Measurements from ENCODE around the gene C2orf69.

- TF ChIP-seq, protein P1, sequence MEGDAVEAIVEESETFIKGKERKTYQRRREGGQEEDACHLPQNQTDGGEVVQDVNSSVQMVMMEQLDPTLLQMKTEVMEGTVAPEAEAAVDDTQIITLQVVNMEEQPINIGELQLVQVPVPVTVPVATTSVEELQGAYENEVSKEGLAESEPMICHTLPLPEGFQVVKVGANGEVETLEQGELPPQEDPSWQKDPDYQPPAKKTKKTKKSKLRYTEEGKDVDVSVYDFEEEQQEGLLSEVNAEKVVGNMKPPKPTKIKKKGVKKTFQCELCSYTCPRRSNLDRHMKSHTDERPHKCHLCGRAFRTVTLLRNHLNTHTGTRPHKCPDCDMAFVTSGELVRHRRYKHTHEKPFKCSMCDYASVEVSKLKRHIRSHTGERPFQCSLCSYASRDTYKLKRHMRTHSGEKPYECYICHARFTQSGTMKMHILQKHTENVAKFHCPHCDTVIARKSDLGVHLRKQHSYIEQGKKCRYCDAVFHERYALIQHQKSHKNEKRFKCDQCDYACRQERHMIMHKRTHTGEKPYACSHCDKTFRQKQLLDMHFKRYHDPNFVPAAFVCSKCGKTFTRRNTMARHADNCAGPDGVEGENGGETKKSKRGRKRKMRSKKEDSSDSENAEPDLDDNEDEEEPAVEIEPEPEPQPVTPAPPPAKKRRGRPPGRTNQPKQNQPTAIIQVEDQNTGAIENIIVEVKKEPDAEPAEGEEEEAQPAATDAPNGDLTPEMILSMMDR (IDR thresholded peaks at IDR 0.05) = no peak
- TF ChIP-seq EP300 (IDR thresholded peaks at IDR 0.05; ENCODE audit: low read depth) (no peak), POLR2AphosphoS5 (IDR thresholded peaks at IDR 0.05) (no peak), POLR2A (IDR thresholded peaks at IDR 0.05) (no peak)
Observed at GRCh38 chr2:199946836-199947235, 35.7 kb downstream of the C2orf69 start.

All from transverse colon (tissue), 4 donors.